Measurements from ENCODE around the gene FAIM2. TPM values are rescaled to one million over a fixed set of nuclear protein-coding genes. Genes with fewer than 3 reads are reported as not detected.

Gene FAIM2
- polyA plus RNA-seq, 2 of the 4 experiments (the other 2 are of a cell fraction), result 0.23 TPM; not detected in 1

DNA sequence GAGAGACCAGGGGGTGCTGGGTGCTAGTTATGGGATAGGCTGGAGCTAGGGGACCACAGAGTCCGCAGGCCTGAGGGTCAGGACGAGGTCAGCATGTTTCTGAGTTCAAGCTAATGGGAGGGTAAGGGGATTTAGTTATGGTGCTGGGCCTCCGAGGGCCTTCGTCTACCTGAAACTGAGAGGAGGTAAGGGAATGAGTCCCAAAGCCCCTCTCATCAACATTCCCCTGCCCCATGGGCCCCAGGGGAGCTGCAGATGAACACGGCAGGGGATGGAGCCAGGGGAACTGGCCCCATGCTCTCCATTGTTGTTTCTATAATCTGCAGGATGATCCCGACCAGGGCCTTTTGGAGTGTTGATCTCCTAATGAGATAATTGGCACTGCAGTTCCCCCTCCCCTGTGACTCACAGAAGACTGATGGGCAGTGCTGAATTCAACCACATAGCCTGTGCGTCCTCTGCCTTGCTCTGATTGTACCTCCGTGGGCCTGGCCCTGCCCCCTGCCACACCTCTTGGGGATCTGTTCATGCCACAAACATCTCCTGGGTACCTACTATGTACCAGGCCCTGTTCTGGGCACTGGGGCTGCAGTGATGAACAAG, 21.4 kb downstream of the FAIM2 start:
- FAIRE-seq, result no peak
- Histone ChIP-seq H3K4me1 (no peaks in the 10 kb centered on the region), H3K9me3 (peaks cover 7% of the 10 kb centered on the region; the same call in 1 of the 3 replicates), H3K4me3 (no peak overlapping the region), H3K4me2 (no peak overlapping the region), H3K27ac (no peak overlapping the region)
- ChIA-PET POLR2A (no interaction called here), CTCF (interaction anchor here (0.6 to 4.6 kb wide), 6 partner anchors 13 to 316 kb away, joined by 3 to 42 read pairs (median 4); no protein-coding TSS in a partner anchor)
- TF ChIP-seq ZSCAN20 (CRISPR knock-in tag; IDR thresholded peaks at IDR 0.05), result no peak
- TF ChIP-seq CHD4 (IDR thresholded peaks at IDR 0.05; ENCODE audit: borderline replicate concordance), result no peak
- no peak for TF ChIP-seq CTCF (IDR thresholded peaks at IDR 0.05)
- no peak for TF ChIP-seq HEYL (CRISPR knock-in tag; IDR thresholded peaks at IDR 0.05)
- no peak for TF ChIP-seq EP300 (IDR thresholded peaks at IDR 0.05)
- TF ChIP-seq KDM5A (IDR thresholded peaks at IDR 0.05), result no peak
- TF ChIP-seq, protein P1, sequence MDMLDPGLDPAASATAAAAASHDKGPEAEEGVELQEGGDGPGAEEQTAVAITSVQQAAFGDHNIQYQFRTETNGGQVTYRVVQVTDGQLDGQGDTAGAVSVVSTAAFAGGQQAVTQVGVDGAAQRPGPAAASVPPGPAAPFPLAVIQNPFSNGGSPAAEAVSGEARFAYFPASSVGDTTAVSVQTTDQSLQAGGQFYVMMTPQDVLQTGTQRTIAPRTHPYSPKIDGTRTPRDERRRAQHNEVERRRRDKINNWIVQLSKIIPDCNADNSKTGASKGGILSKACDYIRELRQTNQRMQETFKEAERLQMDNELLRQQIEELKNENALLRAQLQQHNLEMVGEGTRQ (IDR thresholded peaks at IDR 0.05), result no peak
- TF ChIP-seq RCOR1 (IDR thresholded peaks at IDR 0.05; ENCODE audit: low read depth, low read length), result no peak
- no peak for TF ChIP-seq MAFK (IDR thresholded peaks at IDR 0.05; ENCODE audit: partially characterized antibody)
- TF ChIP-seq ATOH8 (CRISPR knock-in tag; IDR thresholded peaks at IDR 0.05; ENCODE audit: low read depth), result no peak
- no peak for TF ChIP-seq MAX (IDR thresholded peaks at IDR 0.05)
- TF ChIP-seq CEBPB (IDR thresholded peaks at IDR 0.05), result no peak
- TF ChIP-seq MAZ (IDR thresholded peaks at IDR 0.05; ENCODE audit: borderline replicate concordance, low read depth, low read length), result no peak
- TF ChIP-seq HOXB13 (CRISPR knock-in tag; IDR thresholded peaks at IDR 0.05; ENCODE audit: low read depth), result no peak
- TF ChIP-seq CBX8 (IDR thresholded peaks at IDR 0.05), result no peak
- no peak for TF ChIP-seq HDAC2 (IDR thresholded peaks at IDR 0.05)
- TF ChIP-seq NPAS2 (CRISPR knock-in tag; IDR thresholded peaks at IDR 0.05; ENCODE audit: borderline replicate concordance), result no peak
- no peak for TF ChIP-seq TP53 (CRISPR knock-in tag; IDR thresholded peaks at IDR 0.05)
- DNase-seq (ENCODE audit: low read depth in 1 of 2, low spot score in 1 of 2), result no peak
- no peak for ATAC-seq
- 55% methylated on average over 6 of the region's 8 CpGs for WGBS (ENCODE audit: missing lambda C conversion rate)

- Histone ChIP-seq H3K4me2 (no peak overlapping the region), H3K27ac (no peak overlapping the region), H3K4me3 (no peak overlapping the region), H3K4me1 (no peaks in the 10 kb centered on the region), H3K9me3 (peaks cover 7% of the 10 kb centered on the region; the same call in 1 of the 3 replicates)
- no peak for FAIRE-seq
- WGBS (ENCODE audit: missing lambda C conversion rate), result 64% methylated on average over 13 of the region's 16 CpGs
- no peak for DNase-seq (ENCODE audit: low read depth in 1 of 2, low spot score in 1 of 2)
- CTCF ChIA-PET, result interaction anchor here (0.6 to 4.6 kb wide), 8 partner anchors 10 to 315 kb away, joined by 3 to 42 read pairs (median 4); no protein-coding TSS in a partner anchor
- ATAC-seq, result no peak
- POLR2A ChIA-PET, result no interaction called here
- no peak for TF ChIP-seq RARB (CRISPR knock-in tag; IDR thresholded peaks at IDR 0.05)
- TF ChIP-seq, protein P1 (IDR thresholded peaks at IDR 0.05), result no peak
- TF ChIP-seq NFE2L2 (conservative IDR thresholded peaks at IDR 0.05; ENCODE audit: low read length), result no peak
- TF ChIP-seq ZNF302 (CRISPR knock-in tag; IDR thresholded peaks at IDR 0.05), result no peak
- no peak for TF ChIP-seq CHD2 (IDR thresholded peaks at IDR 0.05; ENCODE audit: low read length, partially characterized antibody)
- TF ChIP-seq, protein P2, sequence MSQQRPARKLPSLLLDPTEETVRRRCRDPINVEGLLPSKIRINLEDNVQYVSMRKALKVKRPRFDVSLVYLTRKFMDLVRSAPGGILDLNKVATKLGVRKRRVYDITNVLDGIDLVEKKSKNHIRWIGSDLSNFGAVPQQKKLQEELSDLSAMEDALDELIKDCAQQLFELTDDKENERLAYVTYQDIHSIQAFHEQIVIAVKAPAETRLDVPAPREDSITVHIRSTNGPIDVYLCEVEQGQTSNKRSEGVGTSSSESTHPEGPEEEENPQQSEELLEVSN (IDR thresholded peaks at IDR 0.05; ENCODE audit: borderline replicate concordance, low read depth), result no peak
- no peak for TF ChIP-seq CBX8 (IDR thresholded peaks at IDR 0.05)
- no peak for TF ChIP-seq HOXB13 (CRISPR knock-in tag; IDR thresholded peaks at IDR 0.05; ENCODE audit: low read depth)
- TF ChIP-seq SREBF2 (IDR thresholded peaks at IDR 0.05), result no peak
- no peak for TF ChIP-seq HDAC2 (IDR thresholded peaks at IDR 0.05)
- no peak for TF ChIP-seq POLR2AphosphoS2 (conservative IDR thresholded peaks at IDR 0.05; ENCODE audit: low read length)
- TF ChIP-seq EHF (CRISPR knock-in tag; IDR thresholded peaks at IDR 0.05), result no peak
- TF ChIP-seq HOXA7 (CRISPR knock-in tag; IDR thresholded peaks at IDR 0.05), result no peak
These were observed 22.1 kb downstream of the FAIM2 start for GRCh38 chr12:49881415-49882247.

Measured in A549 (cell line).